HT-29 (cell line): ENCODE measurements around the gene PLA2G4E. TPM values are rescaled to one million over a fixed set of nuclear protein-coding genes. Genes with fewer than 3 reads are reported as not detected.

Experiments
- DNase-seq: peaks from one replicate; pipeline ENCODE4 v3.0.0-alpha.2; 2015; ENCODE audit warnings: low spot score
- total RNA-seq: library from RNA; depleted of rRNA; stranded (reverse); fragments of >200 nt; shearing (Covaris generic); gene quantifications from 2 replicates; pipeline ENCODE4 v1.2.3, GENCODE V29; 2014; rRNA removed

The PLA2G4E gene
- total RNA-seq, 1 experiment from 2014 or later: not detected

DNA sequence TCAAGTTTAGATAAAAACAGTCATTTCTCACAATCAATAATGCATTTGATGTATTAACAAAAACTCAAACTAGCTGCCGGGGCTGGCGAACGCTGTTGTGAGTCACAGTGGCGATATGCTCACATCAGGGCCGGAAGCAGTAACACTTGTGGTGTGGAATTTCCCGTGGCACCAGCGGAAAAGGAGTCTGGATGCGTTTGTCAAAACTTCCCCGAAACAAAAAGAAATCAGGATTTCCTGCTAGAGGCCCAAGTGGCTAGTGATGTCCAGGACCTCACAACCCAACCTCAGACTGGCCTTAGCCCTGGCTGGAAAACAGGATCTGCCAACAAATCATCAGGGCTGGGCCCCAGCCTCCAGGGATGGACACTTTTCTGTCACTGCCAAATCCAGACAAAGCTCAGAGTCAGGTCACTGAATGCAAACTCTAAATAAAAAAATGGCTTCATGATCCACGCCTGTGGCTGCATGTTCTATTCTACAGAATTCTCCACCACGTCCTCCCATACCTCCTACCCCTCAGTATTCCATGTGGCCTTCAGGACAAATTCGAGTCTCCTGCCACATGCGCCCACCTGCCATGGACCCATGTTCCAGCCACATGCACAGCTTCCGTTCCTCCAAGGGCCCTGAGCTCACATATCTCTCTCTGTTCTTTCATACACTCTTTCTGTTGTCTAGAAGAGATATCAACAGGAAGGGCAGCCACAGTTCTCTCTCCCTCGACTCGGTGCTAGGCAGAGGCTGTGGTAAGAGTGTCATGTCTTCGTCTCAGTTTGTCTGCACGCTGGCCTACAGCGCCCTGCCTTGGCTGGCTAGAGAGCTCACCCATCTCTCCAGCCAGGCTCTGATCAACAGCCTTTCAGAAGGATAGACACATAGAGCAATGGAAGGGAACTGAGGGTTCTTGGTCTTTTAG, 83.9 kb downstream of the PLA2G4E start:
- no peak for DNase-seq

DNA sequence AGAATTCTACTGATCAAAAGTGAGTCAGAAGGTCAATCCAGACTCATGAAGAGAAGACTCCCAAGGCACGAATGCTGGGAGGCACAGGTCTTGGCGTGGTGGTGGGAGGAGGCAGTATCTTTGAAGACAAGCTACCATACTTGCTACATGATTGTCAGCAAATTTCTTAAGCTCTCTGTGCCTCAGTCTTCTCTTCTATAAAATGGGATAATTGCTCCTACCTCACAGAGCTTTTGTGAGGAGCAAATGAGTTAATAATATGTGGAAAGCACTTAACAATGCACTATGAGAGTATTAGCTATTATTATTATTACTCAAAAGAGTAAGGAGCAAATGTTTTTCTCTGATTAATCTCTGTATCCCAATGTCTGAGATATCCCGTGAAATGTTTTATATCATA, 84.7 kb downstream of the PLA2G4E start:
- DNase-seq: no peak

DNA sequence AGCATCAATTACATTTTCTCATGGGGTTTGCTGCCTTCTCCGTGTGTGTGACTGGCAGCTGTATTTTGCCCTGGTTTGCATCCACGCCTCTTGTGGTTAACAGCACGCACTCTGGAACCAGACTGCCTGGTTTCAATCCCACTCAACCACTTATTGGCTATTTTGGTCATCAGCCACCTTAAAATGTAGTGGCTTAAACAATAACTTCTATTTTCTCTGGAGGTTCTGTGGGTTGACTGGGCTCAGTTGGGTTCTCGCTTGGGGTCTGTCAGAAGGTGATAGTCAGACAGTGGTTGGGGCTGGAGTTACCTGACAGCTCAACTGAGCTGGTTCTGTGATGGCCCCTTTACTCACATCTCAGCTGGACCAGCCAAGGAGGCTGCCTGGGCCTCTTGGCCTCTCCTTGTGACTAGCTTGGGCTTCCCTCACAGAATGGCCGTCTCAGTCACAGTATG, 85.2 kb downstream of the PLA2G4E start:
- peak; percentile 29 for DNase-seq

DNA sequence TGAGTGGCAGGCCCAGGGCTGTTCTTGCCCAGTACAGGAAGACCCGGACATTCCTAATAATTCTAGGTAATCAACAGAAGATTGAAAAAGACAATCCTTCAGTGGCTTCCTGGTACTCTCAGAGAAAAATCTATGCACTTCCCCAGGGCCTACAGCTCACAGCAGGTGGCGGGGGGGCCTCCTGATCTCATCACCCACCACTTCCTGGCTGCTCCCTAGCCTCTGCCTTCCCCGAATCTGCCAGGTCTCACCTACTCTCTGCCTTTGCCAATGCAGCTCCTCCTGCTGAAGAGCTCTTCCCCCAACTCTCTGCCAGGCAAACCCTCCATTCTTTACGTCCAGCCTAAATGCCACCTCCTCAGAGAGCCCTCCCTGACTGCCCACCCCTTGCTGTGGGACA, 86.0 kb downstream of the PLA2G4E start:
- peak; percentile 78 for DNase-seq

DNA sequence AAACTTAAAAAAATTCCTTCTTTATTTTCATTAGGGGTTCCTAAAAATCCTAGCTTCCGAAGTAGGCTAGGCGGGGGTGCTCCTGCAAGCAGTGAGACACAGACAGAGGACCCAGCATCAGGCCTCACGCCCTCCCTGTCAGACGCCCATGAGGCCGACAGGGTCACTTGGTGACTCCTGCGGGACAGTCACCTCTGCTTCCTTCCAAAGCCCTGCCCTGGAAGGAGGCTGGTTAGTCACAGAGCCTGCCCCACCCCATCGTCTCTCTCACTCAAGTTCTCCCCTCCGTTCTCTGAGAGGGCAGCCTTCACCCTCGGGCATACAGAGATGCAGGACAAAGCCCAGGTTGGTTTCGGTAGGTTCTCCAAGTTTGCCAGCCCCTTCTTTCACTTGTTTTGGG, 87.1 kb downstream of the PLA2G4E start:
- peak; percentile 74 for DNase-seq

DNA sequence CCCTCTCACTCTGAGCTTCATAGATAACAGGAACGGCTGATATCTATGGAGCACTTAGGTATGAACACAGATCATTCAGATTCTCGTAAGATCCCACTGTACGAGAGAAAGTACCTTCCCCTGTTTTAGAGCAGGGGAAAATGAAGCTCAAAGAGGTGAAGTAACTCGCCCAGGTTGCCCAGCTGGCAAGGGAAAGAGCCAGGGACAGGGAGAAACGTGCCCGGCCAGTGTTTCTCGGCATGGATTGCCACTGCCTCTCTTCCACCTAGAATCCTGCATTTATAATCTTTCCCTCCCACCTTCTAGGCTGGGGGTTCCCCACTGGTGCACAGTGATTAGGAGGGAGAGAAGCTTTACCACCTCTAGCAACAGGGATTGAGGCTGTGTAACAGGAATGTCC, 87.5 kb downstream of the PLA2G4E start:
- DNase-seq: no peak

DNA sequence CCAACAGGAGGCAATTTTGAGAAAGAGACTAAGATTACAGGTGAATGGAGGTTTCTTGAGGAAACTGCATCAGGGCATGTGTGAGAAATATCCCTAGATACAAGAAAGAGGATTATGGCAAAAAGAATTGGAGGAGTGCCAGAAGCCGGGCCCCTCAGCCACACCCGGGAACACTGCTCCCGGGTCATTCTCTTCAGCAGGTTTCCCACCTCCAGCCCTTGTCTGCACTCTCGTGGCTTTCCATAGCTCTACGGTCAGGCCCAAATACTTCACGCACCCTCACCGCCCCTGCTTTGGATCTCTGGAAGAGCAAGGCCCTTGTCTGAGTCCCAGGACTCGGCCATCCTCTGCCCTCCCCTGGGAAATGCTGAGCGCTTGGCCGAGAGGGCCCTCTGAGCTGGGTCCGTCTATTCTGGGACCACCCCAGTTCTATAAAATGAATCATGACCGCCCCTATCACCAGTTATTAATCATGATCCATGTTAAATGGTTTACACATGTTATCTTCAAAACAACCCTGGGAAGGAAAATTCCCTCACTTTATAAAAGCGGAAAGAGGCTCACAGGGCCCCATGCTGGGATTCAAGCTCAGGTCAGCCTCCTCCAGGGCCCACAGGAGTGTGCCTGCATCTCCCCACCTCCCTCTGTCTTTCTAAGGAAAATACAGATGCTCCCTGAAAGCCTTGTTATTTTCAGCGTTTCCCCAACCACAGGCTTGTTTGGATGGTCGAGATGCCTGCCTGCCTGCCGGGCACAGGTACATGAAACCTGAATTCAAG, 88.1 kb downstream of the PLA2G4E start:
- no peak for DNase-seq

DNA sequence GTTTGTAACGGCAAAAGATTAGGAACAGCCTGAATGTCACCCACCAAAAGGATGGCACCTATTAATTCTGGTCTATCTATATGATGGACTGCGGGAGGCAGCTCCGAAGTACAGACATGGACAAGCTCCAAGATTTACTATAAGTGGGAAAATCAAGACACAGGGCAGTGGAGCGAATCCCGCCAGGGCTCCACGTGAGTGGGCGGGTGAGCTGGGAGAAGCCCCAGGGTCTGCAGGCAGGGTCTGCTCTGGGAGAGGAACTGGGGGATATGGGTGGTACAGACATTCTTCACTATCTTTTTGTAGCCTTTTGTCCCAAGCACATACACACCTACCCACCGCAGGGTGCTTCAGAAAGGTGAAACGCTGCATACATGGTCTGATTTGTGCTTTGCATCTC, 88.7 kb downstream of the PLA2G4E start:
- no peak for DNase-seq

Other genes with a start within 250 kb of the PLA2G4E start
- gene MAPKBP1, start 246.6 kb downstream of the PLA2G4E start, total RNA-seq: 13.1 and 15.4 TPM in 2 replicates
- 14.1 and 16.2 TPM in 2 replicates for gene JMJD7, start 192.9 kb downstream of the PLA2G4E start, total RNA-seq
- gene PLA2G4B, start 182.2 kb downstream of the PLA2G4E start, total RNA-seq: 3.7 and 4.6 TPM in 2 replicates
- 1.6 and 2.0 TPM in 2 replicates for gene SPTBN5, start 127.0 kb downstream of the PLA2G4E start, total RNA-seq
- gene EHD4, start 48.5 kb downstream of the PLA2G4E start, total RNA-seq: 54.2 and 60.6 TPM in 2 replicates
- gene PLA2G4D, start 73.5 kb upstream of the PLA2G4E start, total RNA-seq: 0.03 TPM in 1 of 2 replicates, not detected in the other
- gene PLA2G4F, start 135.6 kb upstream of the PLA2G4E start, total RNA-seq: 11.4 and 11.7 TPM in 2 replicates
- 25.0 and 25.5 TPM in 2 replicates for gene VPS39, start 187.3 kb upstream of the PLA2G4E start, total RNA-seq